OCI-LY3 (cell line): ENCODE data around the gene BTRC.

Experiments used
- H2AFZ ChIP-seq: fragments of 200-600, 300-600 bp; shearing (Covaris generic); 2 replicates; pipeline ENCODE4 v1.6.0; 2014; ENCODE audit warnings: antibody characterized with exemption, low read depth, low read length
- H3K27ac ChIP-seq: fragments of 200-600, 300-600 bp; sonication (generic); 2 replicates; pipeline ENCODE4 v1.5.1; 2014; ENCODE audit warnings: mild to moderate bottlenecking, low read length, moderate library complexity, mixed read lengths
- H3K27me3 ChIP-seq: fragments of 200-600, 300-600 bp; sonication (generic); 2 replicates; pipeline ENCODE4 v1.6.1; 2014; ENCODE audit warnings: low read depth, low read length, mixed read lengths
- H3K36me3 ChIP-seq: fragments of 200-600, 300-600 bp; sonication (generic); replicated peaks from 2 replicates; pipeline ENCODE3; 2014; ENCODE audit warnings: low read depth, low read length, mixed read lengths
- H3K4me1 ChIP-seq: fragments of 300-600, 200-600 bp; sonication (generic); 2 replicates; pipeline ENCODE4 v1.6.1; 2014; ENCODE audit warnings: low read length, mixed read lengths
- H3K4me2 ChIP-seq: fragments of 200-600, 300-600 bp; sonication (generic); 2 replicates; pipeline ENCODE4 v1.6.1; 2014; ENCODE audit warnings: low read length, mixed read lengths
- H3K4me3 ChIP-seq: fragments of 300-600, 200-600 bp; sonication (generic); 2 replicates; pipeline ENCODE4 v1.5.1; 2014; ENCODE audit warnings: antibody characterized with exemption, mild to moderate bottlenecking, low read length, moderate library complexity
- H3K79me2 ChIP-seq: fragments of 300-600, 200-600 bp; shearing (Covaris generic); 2 replicates; pipeline ENCODE4 v1.6.1; 2014; ENCODE audit warnings: mild to moderate bottlenecking, low read length, mixed read lengths
- H3K9ac ChIP-seq: fragments of 300-600, 200-600 bp; shearing (Covaris generic); 2 replicates; pipeline ENCODE4 v1.6.0; 2014; ENCODE audit warnings: mild to moderate bottlenecking, low read length, moderate library complexity
- H3K9me3 ChIP-seq: fragments of 200-600, 300-600 bp; shearing (Covaris generic); 2 replicates; pipeline ENCODE4 v1.6.1; 2014; ENCODE audit warnings: low read length, mixed read lengths; ENCODE audit not compliant: insufficient read depth
- H4K20me1 ChIP-seq: fragments of 200-600, 300-600 bp; sonication (generic); 2 replicates; pipeline ENCODE4 v1.6.1; 2016; ENCODE audit warnings: low read length, mixed read lengths; ENCODE audit not compliant: insufficient read depth
- EZH2phosphoT487 ChIP-seq: fragments of 200-600 bp; shearing (Covaris generic); IDR thresholded peaks from 2 replicates; pipeline ENCODE4 v1.6.1; 2018; ENCODE audit warnings: antibody characterized with exemption, mixed run types, low read depth
- TF ChIP-seq, protein P1 (sequence below): fragments of 200-600, 300-600 bp; sonication (generic); IDR thresholded peaks from 2 replicates; pipeline ENCODE4 v1.5.1; 2014; ENCODE audit warnings: antibody characterized with exemption, low read length, low read depth

Gene BTRC

DNA sequence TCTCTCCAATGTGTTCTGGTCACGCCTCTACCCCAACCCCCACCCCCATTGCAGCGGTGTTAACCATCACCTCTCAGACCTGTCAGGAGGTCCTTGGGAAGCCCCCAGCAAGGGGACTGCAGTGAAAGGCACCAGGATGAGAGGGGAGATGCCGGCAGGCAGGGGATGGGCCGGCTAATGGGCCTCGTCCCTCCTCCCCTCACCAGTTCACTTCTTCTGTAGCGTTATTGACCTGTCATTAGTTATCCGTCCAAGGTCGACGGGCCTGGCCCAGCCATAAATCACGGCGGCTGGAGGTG, 215.3 kb downstream of the BTRC start:
- Histone ChIP-seq H3K9ac (no peak overlapping the region), H4K20me1 (no peaks in the 10 kb centered on the region), H3K27ac (no peak overlapping the region), H3K79me2 (no peaks in the 10 kb centered on the region), H3K4me1 (no peaks in the 10 kb centered on the region; the same call in 1 of the 2 replicates), H3K9me3 (no peaks in the 10 kb centered on the region), H2AFZ (no peak overlapping the region; the same call in 1 of the 2 replicates), H3K36me3 (no peaks in the 10 kb centered on the region), H3K4me2 (peak overlapping the region; percentile 93), H3K4me3 (peak overlapping the region; percentile 92), H3K27me3 (peaks cover 14% of the 10 kb centered on the region; the same call in 1 of the 2 replicates)
- TF ChIP-seq EZH2phosphoT487: no peak
- TF ChIP-seq, protein P1, sequence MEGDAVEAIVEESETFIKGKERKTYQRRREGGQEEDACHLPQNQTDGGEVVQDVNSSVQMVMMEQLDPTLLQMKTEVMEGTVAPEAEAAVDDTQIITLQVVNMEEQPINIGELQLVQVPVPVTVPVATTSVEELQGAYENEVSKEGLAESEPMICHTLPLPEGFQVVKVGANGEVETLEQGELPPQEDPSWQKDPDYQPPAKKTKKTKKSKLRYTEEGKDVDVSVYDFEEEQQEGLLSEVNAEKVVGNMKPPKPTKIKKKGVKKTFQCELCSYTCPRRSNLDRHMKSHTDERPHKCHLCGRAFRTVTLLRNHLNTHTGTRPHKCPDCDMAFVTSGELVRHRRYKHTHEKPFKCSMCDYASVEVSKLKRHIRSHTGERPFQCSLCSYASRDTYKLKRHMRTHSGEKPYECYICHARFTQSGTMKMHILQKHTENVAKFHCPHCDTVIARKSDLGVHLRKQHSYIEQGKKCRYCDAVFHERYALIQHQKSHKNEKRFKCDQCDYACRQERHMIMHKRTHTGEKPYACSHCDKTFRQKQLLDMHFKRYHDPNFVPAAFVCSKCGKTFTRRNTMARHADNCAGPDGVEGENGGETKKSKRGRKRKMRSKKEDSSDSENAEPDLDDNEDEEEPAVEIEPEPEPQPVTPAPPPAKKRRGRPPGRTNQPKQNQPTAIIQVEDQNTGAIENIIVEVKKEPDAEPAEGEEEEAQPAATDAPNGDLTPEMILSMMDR: no peak

DNA sequence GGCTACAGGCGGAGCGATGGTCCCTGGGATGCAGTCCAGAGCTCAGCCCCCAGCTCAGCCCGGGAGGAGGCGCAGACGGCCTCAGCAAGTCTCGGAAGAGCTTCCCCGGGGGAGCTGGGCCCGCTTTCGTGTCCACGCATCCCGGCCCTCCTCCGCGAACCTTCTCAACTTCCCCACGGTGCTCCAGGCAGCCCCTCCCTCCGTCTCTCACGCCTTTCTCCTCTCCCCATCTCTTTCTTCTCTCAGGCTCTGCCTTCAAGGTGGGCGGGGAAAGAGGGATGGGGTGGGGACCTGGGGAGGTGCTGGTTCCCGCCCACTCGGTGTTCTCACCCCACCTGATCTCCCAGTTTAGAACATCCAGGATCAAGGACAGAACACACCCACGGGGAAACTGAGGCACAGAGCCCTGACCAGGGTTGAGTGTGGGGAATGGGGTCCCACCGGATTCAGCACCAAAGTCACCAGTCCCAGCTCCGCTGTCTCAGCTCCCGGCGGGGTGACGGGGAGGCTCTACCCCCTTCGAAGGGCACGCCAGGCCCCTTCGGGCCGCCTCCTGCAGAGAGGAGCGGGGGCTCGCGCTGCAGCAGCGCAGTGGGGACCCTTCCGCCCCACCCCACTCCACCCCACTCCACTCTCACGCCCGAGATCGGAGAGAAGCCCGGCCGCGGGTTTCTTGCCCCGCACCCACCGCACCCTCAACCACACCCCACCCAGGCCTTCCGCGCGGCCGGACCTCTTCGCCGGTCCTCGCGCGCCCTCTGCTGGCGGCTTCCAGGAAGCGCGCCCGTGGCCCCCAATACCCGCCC, 215.9 kb downstream of the BTRC start:
- peaks cover 14% of the 10 kb centered on the region; the same call in 1 of the 2 replicates for H3K27me3 ChIP-seq

DNA sequence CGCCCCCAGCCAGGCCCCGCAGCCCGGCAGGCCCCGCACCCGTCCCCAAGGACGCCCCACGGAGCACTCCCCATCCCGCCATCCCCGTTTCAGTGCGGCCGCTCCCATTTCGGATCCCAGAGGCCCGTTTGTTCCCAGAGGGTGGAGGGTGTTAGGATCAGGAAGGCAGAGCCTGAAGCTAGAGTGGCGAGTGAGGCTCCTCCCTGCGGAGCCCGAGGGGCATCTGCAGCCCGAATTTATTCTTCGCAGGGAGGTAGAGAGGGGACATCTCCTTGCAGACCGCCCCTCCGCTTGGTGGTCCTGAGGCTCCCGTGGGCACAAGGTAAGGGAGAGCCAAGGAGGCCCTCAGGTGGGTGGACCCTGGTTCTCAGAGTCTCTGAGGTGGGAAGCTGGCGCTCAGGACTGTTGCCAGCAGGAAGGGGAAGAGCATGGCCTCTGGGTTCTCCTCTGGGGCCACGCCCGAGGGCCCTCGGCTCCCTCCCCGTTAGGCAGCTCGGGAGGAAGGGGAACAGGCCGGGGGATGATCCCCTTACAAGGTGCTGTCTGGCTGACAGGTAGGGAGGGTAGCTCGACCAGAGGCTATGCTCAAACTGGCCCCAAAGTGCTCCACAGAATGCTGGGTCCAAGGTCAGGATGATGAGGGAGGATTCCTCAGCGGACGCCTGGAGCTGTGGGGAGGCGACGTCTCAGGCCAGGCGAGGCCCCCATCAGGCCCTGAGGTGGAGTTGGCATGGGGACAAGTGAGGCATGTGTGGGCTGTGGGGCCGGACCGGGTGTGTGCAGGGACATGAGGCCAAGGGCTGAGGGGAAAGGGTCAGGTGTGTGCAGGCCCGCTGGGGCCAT, 216.7 kb downstream of the BTRC start:
- Histone ChIP-seq H3K4me2 (peak overlapping the region; percentile 93), H3K9me3 (no peaks in the 10 kb centered on the region), H4K20me1 (no peaks in the 10 kb centered on the region), H3K27me3 (peaks cover 14% of the 10 kb centered on the region; the same call in 1 of the 2 replicates), H3K79me2 (no peaks in the 10 kb centered on the region), H2AFZ (peak overlapping the region; percentile 93), H3K4me1 (no peaks in the 10 kb centered on the region; the same call in 1 of the 2 replicates), H3K4me3 (peak overlapping the region; percentile 92), H3K36me3 (no peaks in the 10 kb centered on the region), H3K9ac (peak overlapping the region; percentile 68), H3K27ac (no peak overlapping the region)
- TF ChIP-seq EZH2phosphoT487: no peak
- TF ChIP-seq, protein P1: no peak

More for the DNA sequence above, 215.9 kb downstream of the BTRC start:
- Histone ChIP-seq H3K9ac (peak overlapping the region; percentile 68), H3K4me1 (no peaks in the 10 kb centered on the region; the same call in 1 of the 2 replicates), H2AFZ (peak overlapping the region; percentile 87), H3K4me2 (peak overlapping the region; percentile 93), H3K9me3 (no peaks in the 10 kb centered on the region), H4K20me1 (no peaks in the 10 kb centered on the region), H3K36me3 (no peaks in the 10 kb centered on the region), H3K27ac (no peak overlapping the region), H3K79me2 (no peaks in the 10 kb centered on the region), H3K4me3 (peak overlapping the region; percentile 92)
- TF ChIP-seq, protein P1: peak; percentile 57
- TF ChIP-seq EZH2phosphoT487: no peak
